HG02610 (cell line): Measurements from ENCODE around the gene DNAJB6.
"Not testable (repeated sequence)": the region's sequence is repeated elsewhere in the genome, so short reads cannot be mapped to it uniquely, and the experiment has no call there.

ENCODE experiments used
- ATAC-seq: cut with Tn5 transposase; IDR thresholded peaks from one replicate; pipeline ENCODE4 v1.9.1; 2021; ENCODE audit warnings: mild to moderate bottlenecking, moderate library complexity; ENCODE audit not compliant: unreplicated experiment

The DNAJB6 gene

GRCh38 chr7:157438121-157439025, 101.6 kb downstream of the DNAJB6 start:
- ATAC-seq = no peak

- ATAC-seq = no peak
These were observed 102.3 kb downstream of the DNAJB6 start for GRCh38 chr7:157439149-157439548.

- no peak for ATAC-seq
These were observed 103.0 kb downstream of the DNAJB6 start for GRCh38 chr7:157439761-157440160.

- ATAC-seq = no peak
These were observed 103.7 kb downstream of the DNAJB6 start for GRCh38 chr7:157440346-157441022.

GRCh38 chr7:157441023-157441399, 104.2 kb downstream of the DNAJB6 start:
- ATAC-seq = no peak

- no peak for ATAC-seq
These were observed 105.7 kb downstream of the DNAJB6 start for GRCh38 chr7:157442456-157442855.

- no peak for ATAC-seq
These were observed 106.4 kb downstream of the DNAJB6 start for GRCh38 chr7:157442993-157443831.

GRCh38 chr7:157444011-157444842, 107.4 kb downstream of the DNAJB6 start:
- no peak for ATAC-seq

- no peak for ATAC-seq
These were observed 108.0 kb downstream of the DNAJB6 start for GRCh38 chr7:157444843-157445135.

- ATAC-seq = no peak
These were observed 108.6 kb downstream of the DNAJB6 start for GRCh38 chr7:157445246-157445955.

- no peak for ATAC-seq
These were observed 109.1 kb downstream of the DNAJB6 start for GRCh38 chr7:157445956-157446295.

- no peak for ATAC-seq
These were observed 109.5 kb downstream of the DNAJB6 start for GRCh38 chr7:157446322-157446721.

GRCh38 chr7:157454003-157454402, 117.2 kb downstream of the DNAJB6 start:
- not testable (repeated sequence) for ATAC-seq

GRCh38 chr7:157457355-157458253, 120.8 kb downstream of the DNAJB6 start:
- ATAC-seq = no peak

GRCh38 chr7:157458254-157458633, 121.4 kb downstream of the DNAJB6 start:
- no peak for ATAC-seq

- ATAC-seq = no peak
These were observed 123.2 kb downstream of the DNAJB6 start for GRCh38 chr7:157459966-157460365.

- ATAC-seq = no peak
These were observed 123.9 kb downstream of the DNAJB6 start for GRCh38 chr7:157460721-157461120.

- ATAC-seq = no peak
These were observed 125.0 kb downstream of the DNAJB6 start for GRCh38 chr7:157461573-157462418.
